IPS-NIHi7 (cell line): Measurements from ENCODE around the gene HNF1A.
"Not testable (repeated sequence)": the region's sequence is repeated elsewhere in the genome, so short reads cannot be mapped to it uniquely, and the experiment has no call there.

Experiments
- DNase-seq: peaks from one replicate; pipeline ENCODE4 v3.0.0; 2012; ENCODE audit warnings: mixed read lengths; ENCODE audit errors: extremely low spot score

Gene HNF1A

GRCh38 chr12:121010860-121011259, 32.5 kb downstream of the HNF1A start:
- DNase-seq, result no peak

- no peak for DNase-seq
Measured at GRCh38 chr12:121011820-121012219, 33.5 kb downstream of the HNF1A start.

- no peak for DNase-seq
Measured at GRCh38 chr12:121013715-121014114, 35.4 kb downstream of the HNF1A start.

GRCh38 chr12:121015825-121016766, 37.8 kb downstream of the HNF1A start, which contains the start of gene C12orf43:
C12orf43 (minus strand) TSS chr12:121016487; CDS start chr12:121016474, 13 bp downstream.
- DNase-seq, result peak; percentile 97

- no peak for DNase-seq
Measured at GRCh38 chr12:121017966-121018491, 39.7 kb downstream of the HNF1A start.

- no peak for DNase-seq
Measured at GRCh38 chr12:121018860-121019617, 40.7 kb downstream of the HNF1A start.

GRCh38 chr12:121021754-121022153, 43.4 kb downstream of the HNF1A start:
- DNase-seq, result no peak

- DNase-seq, result no peak
Measured at GRCh38 chr12:121022713-121023112, 44.4 kb downstream of the HNF1A start.

- no peak for DNase-seq
Measured at GRCh38 chr12:121023799-121024198, 45.5 kb downstream of the HNF1A start.

GRCh38 chr12:121025442-121026226, 47.3 kb downstream of the HNF1A start:
- no peak for DNase-seq

- DNase-seq, result peak; percentile 45
Measured at GRCh38 chr12:121026274-121027045, 48.1 kb downstream of the HNF1A start.

GRCh38 chr12:121030576-121031212, 52.4 kb downstream of the HNF1A start:
- DNase-seq, result no peak

- no peak for DNase-seq
Measured at GRCh38 chr12:121033625-121034349, 55.4 kb downstream of the HNF1A start.

- DNase-seq, result no peak
Measured at GRCh38 chr12:121034616-121035305, 56.4 kb downstream of the HNF1A start.

- no peak for DNase-seq
Measured at GRCh38 chr12:121036810-121037326, 58.5 kb downstream of the HNF1A start.

GRCh38 chr12:121038861-121039668, 60.7 kb downstream of the HNF1A start, which contains the start of gene OASL:
OASL (minus strand) TSS chr12:121039246; CDS start chr12:121038971, 275 bp downstream.
- no peak for DNase-seq

GRCh38 chr12:121043067-121043466, 64.7 kb downstream of the HNF1A start:
- DNase-seq, result no peak

GRCh38 chr12:121047400-121047799, 69.1 kb downstream of the HNF1A start:
- DNase-seq, result not testable (repeated sequence)
